Measurements from ENCODE around the gene FBXO47.
"Not testable (repeated sequence)": the region's sequence is repeated elsewhere in the genome, so short reads cannot be mapped to it uniquely, and the experiment has no call there.

FBXO47 gene

DNA sequence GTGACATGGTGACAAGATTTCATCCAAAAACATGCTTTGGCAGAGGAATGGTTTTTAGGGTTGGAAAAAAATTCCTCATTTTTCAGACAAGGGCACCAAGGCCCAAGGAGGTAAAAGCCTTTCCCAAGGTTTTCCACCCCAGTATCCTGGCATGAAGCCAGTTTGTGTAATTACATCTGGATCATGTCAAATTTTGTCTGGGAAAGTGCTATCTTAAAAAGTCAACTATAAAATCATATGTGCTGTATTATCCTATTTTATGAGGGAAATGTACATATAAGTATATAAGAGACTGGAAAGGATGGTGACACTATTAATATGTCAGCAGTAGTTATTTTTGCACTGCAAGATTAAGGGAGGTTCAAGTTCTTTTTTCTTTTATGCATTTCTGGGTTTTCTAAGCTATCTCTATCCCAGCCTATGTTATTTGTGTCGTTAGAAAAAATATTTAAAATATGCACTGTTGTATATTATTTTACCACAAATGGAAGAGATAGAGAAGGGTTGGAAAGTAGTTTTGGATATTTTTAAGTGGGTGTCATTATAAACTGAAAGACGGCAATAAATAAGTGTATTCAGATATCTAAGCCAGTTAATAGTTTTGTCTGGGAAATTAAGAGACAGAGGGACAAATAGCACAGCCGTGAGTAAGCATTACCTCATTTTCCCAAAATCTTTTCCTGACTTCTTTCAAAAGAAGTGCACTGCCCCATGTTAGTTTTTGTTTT, 13.5 kb upstream of the FBXO47 start:
- peak; percentile 66 for DNase-seq (ENCODE audit: low spot score)

DNA sequence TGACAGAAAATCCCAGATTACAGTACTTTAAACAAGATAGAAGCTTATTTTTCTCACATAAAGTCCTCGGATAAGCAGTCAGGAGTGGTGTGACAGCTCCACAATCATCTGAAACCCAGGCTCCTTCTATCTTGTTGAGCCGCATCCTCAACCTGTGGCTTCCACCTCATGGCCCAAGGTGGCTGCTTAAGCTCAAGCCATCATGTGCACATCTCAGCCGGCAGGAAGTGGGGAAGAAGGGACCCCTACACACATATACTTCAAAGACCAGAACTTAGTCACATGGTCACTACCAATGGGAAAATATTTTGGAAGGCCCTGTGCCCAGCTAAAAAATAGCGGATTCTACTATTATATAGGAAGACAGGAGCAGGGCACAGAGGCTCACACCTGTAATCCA, 11.0 kb upstream of the FBXO47 start:
- DNase-seq (ENCODE audit: low spot score) = no peak

DNA sequence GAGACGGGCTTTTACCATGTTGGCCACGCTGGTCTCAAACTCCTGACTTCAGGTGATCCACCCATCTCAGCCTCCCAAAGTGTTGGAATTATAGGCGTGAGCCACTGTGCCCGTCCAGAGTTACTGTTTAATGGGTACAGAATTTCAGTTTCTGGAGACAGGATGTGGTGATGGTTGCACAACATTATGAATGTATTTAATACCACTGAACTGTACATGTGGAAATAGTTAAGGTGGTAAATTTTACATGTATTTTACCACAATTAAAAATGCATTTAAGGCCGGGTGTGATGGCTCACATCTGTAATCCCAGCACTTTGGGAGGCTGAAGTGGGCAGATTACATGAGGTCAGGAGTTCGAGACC, 9.0 kb upstream of the FBXO47 start:
- not testable (repeated sequence) for DNase-seq (ENCODE audit: low spot score)

DNA sequence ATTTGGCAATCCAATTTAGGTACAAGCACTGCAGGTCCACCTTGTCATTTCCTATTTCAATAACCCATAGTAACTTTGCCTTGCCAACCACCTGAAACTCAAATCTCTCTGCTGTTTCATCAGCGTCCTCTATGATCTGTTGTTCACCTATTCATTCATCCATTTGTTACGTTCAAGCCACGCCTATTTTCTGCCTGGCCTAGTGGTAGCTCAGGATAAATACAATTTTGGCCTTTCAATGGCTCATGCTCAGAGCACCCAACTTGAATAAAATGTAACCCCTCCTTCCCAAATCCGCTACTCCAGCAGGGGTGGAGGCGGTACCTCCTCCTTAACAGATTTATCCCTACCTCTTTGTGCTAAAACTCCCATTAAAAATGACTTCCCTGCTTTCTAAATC, 3.6 kb upstream of the FBXO47 start:
- no peak for DNase-seq (ENCODE audit: low spot score)

DNA sequence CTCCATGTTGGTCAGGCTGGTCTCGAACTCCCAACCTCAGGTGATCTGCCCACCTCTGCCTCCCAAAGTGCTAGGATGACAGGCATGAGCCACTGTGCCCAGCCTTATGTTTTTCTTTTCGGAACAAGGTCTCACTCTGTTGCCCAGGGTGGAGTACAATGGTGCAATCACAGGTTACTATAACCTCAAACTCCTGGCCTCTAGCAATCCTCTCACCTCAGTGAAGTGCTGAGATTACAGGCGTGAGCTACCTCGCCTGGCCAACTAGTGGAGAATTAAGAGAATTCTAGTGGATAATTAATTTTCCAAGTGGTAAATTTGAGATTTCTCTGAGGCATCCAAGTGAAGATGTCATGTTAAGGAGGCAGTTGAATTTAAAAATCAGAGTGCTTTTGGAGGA, 2.9 kb upstream of the FBXO47 start:
- DNase-seq (ENCODE audit: low spot score) = no peak

DNA sequence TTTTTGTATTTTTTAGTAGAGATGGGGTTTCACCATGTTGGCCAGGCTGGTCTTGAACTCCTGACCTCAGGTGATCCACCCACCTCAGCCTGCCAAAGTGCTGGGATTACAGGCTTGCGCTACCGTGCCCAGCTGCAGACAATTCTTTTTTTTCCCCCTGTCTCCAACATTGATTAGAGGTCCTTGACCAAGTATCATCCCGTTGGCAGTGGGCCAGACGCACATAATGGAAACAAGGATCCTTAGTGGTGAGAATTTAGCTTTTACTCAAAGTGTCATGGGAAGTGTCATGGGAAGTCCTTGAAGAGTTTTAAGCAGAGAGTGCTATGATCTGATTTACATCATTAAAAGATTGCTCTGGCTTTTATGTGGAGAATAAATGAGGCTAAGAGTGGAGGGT, 2.1 kb upstream of the FBXO47 start:
- no peak for DNase-seq (ENCODE audit: low spot score)

DNA sequence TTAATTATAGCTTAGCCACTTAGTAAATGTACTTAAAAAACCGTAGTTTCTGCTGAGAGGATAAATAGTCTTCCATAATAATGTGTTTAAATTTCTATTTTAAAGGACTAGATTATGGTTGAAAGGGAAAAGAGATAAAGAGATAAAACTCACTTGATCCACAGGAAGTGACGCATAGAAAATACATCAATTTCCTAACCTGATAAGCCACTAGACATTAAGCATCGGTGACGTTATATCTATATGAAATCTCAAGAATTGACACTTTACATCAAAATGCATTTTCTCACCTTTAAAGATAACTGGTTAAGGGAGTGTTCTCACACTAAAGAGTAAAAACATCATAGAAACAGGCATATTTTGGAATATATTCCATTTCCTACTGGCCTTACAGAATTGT, 5.8 kb downstream of the FBXO47 start:
- DNase-seq (ENCODE audit: low spot score) = no peak

DNA sequence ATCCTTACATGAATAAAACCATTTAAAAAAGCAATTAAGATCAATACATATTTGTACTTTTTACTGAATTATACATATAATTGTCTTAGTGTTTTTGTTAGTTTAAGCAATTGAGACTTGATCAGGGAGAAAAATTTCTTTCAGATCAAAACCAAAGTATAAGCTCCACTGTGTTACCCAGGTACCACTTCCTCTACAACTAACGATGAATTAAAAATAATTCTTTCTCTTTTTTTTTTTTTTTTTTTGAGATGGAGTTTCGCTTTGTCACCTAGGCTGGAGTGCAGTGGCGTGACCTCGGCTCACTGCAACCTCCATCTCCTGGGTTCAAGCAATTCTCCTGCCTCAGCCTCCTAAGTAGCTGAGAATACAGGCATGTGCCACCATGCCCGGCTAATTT, 6.8 kb downstream of the FBXO47 start:
- no peak for DNase-seq (ENCODE audit: low spot score)

DNA sequence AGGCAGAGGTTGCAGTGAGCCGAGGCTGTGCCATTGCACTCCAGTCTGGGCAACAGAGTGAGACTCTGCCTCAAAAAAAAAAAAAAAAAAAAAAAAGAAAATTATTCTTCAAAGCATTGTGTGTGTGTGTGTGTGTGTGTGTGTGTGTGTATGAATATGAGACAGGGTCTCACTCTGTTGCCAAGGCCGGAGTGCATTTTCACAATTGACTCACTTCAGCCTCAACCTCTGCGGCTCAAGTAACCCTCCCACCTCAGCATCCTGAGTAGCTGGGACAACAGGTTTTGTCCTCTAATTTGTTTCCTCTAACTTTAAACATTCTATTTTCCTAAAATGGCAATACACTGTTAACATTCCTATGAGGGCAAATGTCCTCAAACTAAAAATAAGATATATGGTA, 7.7 kb downstream of the FBXO47 start:
- DNase-seq (ENCODE audit: low spot score) = no peak

DNA sequence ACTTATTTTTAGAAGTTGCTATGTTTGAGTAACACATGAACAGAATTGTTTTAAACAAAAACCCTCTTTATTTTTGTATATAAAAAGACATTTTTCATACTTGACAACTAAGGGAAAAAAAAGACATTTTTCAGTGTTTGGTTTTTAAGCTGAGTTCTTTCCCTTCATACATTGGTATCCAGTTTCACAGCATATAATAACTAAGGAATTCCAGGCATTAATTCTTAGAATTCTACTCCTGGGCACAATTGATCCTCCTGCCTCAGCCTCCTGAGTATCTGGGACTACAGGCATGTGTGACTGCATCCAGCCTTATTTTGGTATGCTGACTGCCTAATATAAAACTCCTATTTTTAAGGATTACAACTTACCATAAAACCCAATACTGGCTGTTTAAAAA, 8.4 kb downstream of the FBXO47 start:
- no peak for DNase-seq (ENCODE audit: low spot score)

DNA sequence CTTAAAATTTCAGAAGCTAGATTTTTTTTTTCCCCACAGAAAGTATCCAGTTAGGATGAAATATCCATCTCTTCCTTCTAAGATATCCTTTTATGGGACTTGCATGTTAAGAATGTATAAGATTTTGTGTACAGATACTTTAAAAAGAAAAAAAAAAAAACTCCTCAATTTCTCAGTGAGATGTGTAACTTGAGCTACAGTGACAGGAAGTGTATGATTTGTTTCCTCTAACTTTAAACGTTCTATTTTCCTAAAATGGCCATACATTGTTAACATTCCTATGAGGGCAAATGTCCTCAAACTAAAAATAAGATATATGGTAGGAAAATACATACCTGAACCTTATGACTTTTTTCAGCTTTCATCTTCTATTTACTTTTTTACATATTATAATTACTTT, 8.9 kb downstream of the FBXO47 start:
- DNase-seq (ENCODE audit: low spot score) = no peak

DNA sequence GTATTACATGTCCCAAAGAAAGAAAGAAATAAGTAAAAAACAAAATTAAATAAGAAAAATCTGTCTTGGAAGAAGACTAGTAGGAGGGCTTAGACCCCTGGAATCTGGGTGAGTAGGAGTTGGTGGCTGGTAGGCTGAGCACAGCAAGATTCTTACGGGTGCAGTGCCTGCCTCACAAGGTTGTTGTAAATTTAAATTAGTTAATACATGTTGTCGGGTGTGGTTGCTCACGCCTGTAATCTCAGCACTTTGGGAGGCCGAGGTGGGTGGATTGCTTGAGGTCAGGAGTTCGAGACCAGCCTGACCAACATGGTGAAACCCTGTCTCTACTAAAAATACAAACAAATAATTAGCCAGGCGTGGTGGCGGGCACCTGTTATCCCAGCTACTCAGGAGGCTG, 13.4 kb downstream of the FBXO47 start:
- not testable (repeated sequence) for DNase-seq (ENCODE audit: low spot score)

DNA sequence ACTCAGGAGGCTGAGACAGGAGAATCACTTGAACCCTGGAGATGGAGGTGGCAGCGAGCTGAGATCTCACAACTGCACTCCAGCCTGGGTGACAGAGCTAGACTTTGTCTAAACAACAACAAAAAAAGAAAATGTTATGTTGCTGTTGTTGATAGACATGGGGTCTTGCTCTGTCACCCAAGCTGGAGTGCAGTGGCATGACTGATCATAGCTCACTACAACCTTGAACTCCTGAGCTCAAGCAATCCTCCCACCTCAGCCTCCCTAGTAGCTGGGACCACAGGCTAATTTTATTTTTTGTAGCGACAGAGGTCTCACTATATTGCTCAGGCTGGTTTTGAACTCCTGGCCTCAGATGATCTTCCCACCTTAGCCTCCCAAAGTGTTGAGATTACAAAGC, 20.0 kb downstream of the FBXO47 start:
- DNase-seq (ENCODE audit: low spot score) = no peak

DNA sequence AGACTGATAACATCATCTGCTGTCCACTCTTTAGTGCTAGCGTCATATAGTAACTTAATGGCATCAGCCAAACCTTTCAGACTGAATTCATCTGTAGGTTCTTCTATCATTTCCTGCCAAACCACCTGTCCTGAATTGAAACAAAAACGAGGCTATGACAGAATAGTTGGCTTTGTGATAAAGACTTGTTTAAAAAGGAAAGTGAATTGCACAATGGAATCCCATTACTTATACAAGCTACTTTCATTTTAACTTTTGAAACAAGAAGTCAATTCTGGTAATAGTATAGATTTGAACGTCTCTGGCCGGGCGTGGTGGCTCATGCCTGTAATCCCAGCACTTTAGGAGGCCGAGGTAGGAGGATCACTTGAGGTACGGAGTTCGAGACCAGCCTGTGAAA, 23.6 kb downstream of the FBXO47 start:
- DNase-seq (ENCODE audit: low spot score) = no peak

DNA sequence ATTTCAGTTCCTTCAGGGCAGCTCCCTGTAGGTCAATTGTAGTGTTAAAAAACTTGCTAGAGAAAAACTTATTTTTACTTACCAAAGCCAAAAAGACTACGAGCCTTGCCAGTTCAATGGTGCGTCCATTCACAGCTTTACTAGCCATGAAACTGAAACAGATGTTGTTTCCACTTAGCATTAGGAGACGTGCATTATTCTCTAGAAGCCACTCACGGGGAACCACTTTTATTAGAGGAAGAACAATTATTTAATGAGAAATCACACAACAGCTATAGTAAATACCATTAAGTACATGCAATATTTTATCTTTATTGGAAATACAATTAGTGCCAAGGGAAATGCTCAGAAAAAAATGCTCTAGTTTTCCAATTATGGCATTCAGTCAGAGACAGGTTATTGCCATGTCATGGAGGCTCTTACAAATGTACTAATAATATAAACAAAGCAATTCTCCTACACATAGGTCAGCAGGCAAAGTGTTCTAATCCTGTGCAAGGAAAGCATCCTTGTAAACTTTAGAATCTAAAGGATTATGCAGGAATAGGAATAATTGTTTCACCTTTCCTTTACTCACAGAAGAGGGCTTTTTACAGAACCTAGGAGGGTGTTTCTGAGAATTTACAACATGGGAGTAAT, 24.4 kb downstream of the FBXO47 start:
- no peak for DNase-seq (ENCODE audit: low spot score)

DNA sequence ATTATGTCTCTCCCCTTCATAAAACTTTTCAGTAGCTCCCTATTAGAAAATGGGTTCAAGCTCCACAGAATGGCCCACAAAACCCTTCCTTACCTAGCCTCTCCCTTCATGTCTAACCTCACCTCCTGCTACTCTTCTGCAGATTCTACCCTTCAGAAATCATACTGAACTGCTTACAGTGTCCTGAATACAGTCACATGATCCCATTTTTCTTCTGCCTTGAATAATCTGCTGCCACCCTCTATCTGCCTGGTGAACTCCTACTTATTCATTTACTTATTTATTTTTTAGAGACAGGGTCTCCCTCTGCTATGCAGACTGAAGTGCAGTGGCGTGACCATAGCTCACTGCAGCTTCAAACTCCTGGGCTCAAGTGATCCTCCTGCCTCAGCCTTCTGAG, 26.8 kb downstream of the FBXO47 start:
- DNase-seq (ENCODE audit: low spot score) = no peak

DNA sequence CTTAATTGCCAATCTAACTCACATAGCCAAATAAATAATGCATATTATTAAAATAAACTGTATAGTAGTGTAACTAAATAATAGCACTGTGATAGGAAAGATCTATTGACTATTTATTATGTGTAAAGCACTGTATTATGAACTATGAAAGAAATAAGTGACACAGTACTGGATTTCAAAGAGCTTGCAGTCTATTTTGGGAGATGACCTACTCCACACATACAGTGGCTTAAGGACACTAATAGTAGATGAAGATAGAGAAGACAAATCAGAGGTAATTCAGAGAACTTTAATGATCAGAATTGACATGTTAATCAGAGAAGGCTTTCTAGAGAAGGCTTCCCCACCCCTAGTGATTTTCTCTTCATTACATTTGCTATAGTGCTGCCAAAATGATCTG, 27.2 kb downstream of the FBXO47 start:
- no peak for DNase-seq (ENCODE audit: low spot score)

DNA sequence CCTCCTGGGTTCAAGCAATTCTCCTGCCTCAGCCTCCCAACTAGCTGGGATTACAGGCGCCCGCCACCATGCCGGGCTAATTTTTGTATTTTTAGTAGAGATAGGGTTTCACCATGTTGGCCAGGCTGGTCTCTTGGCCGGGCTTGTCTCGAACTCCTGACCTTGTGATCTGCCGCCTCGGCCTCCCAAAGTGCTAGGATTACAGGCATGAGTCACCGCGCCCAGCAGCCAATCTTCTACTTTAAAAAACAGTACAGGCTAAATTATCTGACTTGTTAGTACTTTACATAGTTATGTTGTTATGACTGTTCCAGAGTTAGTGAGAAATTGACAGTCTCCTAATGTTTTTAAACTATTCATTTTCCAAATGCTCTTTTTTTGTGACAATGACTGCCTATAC, 33.2 kb downstream of the FBXO47 start:
- not testable (repeated sequence) for DNase-seq (ENCODE audit: low spot score)

DNA sequence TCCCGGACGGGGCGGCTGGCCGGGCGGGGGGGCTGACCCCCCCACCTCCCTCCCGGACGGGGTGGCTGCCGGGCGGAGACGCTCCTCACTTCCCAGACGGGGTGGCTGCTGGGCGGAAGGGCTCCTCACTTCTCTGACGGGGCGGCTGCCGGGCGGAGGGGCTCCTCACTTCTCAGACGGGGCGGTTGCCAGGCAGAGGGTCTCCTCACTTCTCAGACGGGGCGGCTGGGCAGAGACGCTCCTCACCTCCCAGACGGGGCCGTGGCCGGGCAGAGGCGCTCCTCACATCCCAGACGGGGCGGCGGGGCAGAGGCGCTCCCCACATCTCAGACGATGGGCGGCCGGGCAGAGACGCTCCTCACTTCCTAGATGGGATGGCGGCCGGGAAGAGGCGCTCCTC, 36.4 kb downstream of the FBXO47 start:
- not testable (repeated sequence) for DNase-seq (ENCODE audit: low spot score)

DNA sequence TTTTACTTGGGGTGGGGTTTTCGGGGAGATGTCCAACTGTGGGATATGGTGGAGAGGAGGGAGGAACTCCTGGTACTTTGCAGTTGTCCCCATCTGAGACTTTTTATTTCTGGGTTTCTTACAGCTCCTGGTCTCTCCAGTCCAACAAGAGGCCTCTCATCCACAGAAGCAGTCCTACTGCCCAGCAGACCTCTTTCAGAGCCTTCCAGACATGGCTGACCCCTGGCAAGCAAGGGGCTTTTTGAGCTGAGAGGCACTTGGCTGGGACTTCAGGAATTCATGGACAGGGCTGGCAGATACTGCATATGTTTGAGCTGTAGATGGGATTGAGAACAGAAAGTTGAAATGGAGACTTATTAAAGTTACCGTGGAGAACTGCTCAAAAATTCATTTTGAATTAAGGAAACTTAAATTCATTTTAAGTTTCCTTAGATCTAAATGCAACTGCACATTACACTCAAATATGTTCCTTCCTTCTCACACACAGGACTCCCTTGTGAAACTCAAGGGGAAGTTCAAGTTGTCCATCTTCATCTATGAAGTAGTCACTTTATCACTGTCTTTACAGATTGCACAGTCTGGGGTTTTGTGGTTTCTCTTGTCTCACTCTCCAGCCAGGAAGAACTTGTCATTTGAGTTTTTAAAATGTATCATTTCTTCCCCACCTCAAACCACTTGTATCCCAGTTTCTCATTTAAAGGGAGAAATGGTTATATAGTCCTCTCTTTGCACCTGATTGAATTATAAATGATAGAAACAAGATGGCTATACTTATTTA, 40.7 kb downstream of the FBXO47 start:
- no peak for DNase-seq (ENCODE audit: low spot score)

DNA sequence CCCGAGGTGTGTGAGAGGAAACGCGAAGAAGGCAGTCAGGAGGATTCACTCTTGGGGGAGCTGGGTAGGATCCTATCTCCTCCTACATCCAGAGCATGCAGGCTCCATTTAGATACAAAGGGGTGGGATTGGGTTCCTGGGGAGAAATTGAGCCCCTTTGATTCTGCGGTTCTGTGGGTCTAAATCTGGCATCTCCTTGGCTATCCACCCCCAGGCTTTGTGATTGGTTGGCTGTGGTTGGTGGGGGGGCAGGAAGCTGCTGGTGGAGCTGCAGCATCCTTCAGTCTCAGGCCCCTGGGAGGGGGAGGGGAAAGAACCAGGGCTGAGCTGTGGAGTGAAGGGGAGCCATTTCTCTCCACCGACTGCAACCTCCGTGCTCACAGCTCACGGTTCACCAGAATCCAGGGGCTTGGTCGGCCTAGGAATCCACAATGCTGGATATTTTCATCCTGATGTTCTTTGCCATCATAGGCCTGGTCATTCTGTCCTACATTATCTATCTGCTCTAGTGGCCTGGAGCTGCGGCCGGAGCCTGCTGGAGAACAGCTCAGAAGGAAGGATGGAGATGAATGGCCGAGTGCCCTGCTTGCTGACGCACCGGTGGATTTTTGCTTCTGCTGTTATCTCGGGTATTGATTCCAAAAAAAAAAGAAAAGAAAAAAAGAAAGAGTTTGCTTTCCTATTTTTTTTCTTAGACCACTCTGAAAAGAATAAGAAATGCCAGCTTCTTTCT, 41.8 kb downstream of the FBXO47 start, which contains the start of gene LASP1NB:
TSS of gene LASP1NB (plus strand) at position 352 of the 733 bp plus-strand sequence.
- peak; percentile 60 for DNase-seq (ENCODE audit: low spot score)

DNA sequence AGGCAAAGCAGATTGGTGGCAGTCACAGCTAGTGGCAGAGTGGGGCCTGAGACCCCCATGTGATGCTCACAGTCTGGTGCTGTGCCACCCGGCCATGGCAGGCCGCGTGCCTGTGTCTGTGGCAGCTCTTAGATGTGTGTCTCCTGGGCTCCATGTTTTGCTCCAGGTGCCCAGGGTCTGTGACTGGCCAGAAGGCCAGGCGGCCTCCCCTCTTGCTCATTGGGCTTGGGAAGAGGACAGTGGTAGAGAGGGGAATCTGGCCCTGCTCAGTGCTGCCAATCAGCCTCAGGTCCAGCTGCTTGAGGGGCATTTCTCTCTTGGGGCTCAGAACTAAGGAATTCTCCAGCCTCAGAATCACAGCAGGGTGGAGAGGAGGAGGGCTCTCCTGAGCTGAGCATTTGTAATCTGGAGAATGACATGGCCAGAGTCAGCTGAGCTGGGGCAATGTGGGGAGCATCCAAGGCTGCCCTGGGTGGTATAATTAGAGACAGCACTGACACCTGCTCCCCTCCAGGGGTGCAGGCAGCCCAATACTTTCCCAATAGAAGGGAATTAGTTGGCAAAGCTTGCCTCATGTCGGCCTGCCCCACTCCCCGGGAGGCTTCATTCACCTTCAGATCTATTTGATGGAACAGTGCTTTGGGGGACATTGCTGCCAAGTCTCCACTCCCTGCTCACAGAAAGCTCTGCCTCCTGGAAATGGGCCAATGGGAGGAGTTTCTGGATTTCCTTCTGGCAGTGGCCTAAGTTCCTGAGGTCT, 44.5 kb downstream of the FBXO47 start:
- DNase-seq (ENCODE audit: low spot score) = peak; percentile 56

All from AG20443 (cell line).